GM21717 (cell line): ENCODE data around the gene HPSE2.

ENCODE experiments used
- ATAC-seq: cut with Tn5 transposase; IDR thresholded peaks from one replicate; pipeline ENCODE4 v1.9.1; 2021; ENCODE audit warnings: mild to moderate bottlenecking, moderate library complexity; ENCODE audit not compliant: unreplicated experiment

Gene HPSE2

DNA sequence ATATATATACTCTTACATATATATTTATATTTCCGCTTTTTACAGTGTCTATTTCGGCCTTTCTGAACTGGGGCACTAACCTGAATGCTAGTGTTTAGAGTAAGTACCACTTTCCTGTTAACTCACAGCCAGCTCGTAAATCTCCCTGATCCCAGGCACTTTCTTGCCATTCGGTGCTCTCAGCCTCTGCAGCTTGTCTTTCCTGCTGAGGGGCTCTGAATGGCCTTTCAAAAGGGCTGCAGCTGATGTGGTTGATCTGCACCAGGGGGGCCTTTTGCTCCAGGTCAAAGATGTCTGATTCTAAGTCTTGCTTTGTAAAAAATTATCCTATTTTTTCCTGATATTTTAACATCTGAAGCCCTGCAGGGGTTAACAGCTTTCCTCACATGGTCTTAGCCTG lies 763.5 kb downstream of the HPSE2 start:
- no peak for ATAC-seq

DNA sequence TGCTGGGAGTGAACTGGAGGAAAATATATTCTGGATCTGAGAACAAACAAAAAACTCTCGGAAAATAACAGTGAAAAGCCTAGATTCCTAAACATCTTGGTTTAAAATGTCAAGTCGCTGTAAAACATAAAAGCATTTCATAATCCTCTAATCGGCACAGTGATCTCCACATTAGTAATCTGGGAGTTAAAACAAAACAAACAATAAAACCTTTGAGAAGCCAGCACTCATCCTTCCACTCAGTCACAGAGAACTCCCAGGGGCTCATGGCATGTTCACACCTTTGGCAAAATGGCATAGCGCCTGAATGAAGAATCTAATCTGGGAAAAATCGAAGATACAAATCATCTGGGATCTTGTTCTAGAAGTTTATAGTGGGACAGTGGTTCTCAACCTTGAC lies 764.8 kb downstream of the HPSE2 start:
- ATAC-seq, result no peak

DNA sequence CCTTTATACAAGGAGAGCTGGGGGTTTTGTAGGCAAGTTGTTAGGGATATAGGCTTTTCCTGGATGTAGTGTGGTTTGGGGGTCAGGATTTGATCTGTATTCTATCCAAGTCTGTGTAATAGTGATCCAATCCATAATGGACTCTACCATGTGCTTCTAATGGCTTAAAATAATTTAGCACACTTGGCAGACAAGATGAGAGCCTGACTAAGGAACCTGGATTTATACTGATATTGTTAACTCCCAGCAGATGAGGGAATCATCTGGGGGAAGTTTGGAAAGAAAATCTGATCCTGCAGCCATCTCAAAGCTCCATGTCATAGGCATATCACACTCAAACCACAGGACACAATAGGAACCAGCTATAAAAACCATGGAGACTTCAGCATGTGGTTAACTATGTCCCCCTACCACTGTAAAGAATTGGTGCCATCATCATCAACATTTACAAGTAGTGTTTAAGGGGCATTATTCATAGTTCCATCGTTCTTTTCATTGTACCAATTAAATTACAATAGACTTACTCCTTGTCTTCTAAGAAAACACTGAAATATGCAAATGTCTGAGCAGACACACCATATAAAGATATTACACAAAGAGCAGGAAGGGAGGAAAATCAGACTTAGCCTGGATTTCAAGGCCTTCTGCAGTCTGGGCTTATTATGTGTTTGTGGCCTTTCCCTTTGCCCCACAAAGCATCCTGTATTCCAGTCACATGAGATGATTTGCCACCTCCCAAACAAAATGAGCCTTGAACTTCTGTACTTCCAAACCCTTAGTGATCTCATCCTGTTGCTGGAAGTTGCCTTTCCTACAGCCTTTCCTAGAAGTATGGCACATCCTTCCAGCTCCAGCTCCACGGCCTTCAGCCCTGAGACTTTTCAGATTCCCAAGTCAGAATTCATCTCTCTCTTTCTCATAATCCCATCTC lies 766.4 kb downstream of the HPSE2 start:
- no peak for ATAC-seq

DNA sequence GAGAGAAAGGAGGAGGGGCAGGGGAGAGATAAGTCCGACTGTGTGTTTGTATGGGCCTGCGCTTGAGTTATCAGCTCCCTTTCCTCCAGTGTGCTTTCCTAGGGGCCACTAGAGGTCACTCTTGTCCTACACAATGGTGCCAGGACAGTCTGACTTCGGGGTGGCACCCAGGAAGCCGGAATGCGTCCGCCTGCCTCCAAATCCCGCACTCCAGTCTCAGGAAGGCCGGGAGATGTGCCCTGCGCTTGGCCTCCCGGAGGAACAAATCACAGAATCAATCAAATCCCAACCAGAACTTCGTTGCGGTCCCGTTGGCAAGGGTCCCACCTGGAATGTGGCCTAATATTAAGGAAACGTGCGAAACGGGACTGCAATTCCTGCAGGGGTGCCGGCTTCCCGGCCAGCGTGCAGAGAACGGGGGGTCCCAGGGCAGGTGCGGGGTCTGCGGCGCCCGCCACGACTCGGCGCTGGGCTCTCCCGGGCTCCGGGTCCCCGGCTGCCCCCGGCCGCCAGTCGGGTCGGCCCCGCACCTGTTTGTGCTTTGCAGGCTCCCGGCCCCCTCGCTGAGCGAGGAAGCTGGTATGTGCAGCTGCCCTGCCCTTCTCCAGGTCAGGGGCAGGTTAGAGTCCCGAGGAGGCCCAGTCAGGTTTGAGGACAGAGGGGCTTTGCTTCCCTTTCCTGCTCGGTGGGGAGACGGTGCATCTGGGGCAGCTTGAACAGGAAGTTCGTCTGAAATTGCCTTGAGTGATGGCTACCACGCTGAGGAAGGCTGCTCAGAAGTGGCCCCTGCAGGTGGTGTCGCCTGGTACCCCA lies 767.9 kb downstream of the HPSE2 start:
- ATAC-seq, result peak; percentile 96

DNA sequence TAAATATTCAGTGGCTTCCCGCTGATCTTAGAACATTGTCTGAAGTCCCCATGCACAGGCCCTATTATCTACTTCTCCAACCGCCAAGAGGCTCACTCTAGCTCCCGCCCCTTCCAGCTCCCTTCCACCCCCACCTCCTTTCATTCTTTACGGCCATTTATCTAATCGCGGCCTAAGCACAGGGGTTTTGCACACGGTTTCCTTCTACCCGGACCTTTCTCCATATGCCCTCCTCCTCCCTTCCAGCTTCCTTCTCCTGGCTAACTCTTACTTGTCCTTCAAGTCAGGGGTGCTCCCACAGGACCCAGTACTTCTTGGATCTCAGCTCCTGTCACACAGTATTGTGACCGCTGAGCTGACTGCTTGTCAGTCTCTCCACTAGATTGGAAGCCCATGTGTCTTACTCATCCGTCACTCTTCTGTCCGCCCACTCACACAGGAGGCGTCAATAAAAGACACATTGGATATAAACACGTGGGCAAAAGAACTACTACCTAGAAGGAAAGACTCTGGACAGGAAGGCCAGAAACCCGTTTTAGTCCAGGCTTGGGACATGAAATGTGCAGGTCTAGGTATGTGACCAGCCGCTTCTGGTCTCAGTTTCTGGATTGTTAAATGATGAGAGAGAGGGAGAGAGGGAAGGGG lies 768.7 kb downstream of the HPSE2 start:
- no peak for ATAC-seq

DNA sequence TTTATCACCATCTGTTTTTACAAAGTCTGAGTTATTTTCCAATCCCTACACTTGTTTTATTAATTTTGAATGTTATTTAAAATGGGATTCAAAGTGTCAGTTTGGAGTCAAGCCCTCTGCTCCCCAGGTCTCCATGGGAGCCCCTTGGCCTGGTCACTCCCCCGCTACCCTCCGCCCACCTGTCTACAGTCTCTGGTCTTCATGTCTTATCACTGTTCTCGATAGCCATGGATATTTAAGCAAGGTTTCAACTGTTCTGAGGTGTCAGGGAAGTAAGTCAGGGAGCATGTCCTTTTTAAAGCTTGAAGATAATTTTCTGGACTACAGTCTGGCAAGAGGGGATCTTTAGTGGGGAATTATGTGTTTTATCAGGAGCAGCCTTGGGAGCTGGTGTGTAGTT lies 769.8 kb downstream of the HPSE2 start:
- ATAC-seq, result no peak

DNA sequence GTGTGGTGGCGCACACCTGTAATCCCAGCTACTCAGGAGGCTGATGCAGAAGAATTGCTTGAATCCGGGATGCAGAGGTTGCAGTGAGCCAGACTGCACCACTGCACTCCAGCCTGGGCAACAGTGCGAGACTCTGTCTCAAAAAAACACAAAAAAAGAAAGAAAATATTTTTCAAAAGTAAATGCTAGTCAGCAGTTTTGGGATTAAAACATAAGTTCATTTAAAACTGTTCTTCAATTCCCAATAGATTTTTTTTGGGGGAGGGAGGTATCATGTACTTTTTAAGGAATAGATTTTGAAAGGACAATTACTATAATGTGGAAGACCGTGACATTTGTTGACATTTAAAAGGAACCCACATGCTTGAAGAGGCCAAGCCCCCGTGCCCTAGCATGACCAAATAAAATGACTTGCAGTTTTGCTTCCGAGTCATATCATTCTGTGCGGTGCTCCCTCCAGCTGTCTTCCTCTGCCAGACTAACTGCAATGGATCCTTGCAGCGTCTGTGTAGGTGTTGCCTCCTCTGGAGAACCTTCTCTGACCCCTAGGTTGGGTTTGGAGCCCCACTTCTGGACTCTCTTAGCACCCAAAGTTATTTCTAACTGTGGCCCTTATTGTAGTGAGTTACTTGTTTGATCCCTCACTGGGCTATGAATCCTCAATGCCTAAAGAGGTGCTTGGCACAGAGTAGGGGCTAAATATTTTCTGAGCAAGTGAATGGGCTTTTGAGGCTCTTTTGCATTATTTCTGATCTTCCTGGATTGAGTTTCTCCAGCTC lies 771.5 kb downstream of the HPSE2 start:
- ATAC-seq, result no peak

DNA sequence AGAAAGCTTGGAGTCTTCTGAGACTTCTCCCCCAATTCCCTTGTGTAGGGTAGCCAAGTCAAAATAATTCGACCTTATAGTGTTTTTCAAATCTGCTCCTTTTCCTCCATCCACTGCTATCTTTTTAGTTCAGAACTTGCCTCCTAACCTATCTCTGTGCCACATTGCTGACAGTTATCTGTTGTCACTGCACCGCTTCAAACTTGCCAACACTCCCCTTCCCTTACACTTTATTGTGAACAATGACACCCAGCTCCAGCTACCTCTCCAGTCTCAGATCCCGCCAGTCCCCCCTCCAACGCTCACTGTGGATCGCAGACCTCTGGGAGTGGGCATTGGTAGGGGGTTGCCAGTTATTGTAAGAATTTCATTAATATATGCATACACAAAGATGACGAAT lies 772.6 kb downstream of the HPSE2 start:
- no peak for ATAC-seq

DNA sequence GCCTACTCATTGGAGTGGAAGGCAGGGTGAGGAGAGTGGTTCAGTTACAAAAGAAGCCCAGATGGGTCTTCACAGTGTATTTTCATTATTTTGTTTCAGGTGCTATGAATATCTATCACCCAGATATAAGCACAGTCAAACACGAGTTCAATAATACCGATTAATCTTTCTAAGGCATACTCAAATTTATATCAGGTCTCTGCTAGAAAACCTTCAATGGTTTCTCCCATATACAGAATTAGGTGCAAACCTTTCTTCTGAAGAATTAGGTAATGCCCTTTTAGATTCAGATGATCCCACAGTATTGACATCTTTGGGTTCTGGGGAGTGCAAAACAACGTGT lies 774.2 kb downstream of the HPSE2 start:
- ATAC-seq, result no peak

DNA sequence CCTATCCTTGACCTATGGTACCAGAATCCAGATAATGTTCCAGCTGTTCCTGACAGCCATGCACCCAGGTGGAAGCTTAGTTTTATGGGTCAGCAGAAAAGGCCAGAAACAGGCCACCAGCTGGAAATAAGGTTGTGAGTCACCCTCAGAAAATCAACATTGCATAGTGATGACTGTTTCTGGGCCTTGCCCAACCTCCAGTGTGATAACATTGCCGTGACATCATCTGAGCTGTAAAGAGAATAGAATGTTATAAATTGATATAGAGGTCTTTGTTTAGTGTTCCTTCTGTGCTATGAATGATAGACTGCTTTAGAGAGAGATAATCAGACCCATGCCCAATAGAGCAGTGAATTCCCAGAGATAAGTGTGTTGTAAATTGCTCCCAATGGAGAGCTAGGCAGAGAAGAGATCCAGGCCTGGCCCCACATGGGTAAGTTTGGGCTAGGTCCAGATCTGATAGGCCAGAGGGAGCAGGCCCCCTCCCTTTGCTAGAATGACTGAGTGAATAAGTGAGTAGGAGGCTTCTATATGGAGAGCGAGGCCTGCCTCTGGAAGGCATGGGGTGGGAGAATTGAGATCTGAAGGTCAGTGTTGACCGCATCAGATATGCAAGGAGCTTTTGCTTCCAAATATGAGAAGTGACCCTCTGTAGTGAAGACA lies 774.7 kb downstream of the HPSE2 start:
- no peak for ATAC-seq

DNA sequence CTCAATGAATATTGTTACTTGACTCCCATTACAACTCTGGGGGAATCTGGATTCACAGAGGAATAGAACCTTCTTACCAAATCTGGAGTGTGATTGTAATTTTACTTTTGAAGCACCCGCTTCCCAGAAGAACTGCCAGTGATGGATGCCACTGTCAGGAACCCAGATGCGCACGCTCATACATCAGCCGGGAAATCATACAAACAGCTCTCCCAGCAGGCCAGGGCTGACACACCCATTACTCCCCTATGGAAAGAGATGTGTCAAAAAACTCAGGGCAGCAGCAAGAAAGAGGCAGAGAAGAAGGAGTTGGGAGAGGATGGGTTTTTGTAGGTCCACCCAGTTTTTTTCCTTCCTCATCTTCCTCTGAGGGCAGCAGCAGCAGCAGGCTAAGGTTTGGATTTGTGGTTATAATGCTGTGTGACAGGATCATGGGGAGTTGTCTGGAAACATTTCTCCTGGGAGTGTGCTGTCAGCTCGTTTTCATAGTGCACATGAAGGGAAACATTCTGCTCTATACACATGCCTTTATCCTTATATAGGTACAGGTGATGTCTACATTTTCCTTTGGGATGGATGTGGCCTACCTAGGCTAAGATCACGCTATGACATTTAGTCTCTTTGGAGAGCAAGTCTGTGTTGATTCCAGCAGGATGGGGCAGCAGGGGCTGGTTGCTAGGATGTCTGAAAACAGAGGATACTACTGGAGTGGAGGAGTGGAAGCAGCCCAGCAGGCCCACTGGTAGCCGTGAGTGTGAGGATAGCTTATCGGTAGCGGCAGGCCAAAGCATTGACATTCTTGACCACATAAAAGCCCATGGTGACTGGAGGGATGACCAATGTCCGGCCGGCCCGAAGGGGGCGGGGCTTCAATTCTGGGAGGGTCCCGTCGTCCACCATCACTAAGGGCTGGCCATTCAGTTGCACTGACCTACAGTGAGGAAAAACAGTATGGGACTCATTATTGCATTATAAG lies 776.6 kb downstream of the HPSE2 start:
- no peak for ATAC-seq

DNA sequence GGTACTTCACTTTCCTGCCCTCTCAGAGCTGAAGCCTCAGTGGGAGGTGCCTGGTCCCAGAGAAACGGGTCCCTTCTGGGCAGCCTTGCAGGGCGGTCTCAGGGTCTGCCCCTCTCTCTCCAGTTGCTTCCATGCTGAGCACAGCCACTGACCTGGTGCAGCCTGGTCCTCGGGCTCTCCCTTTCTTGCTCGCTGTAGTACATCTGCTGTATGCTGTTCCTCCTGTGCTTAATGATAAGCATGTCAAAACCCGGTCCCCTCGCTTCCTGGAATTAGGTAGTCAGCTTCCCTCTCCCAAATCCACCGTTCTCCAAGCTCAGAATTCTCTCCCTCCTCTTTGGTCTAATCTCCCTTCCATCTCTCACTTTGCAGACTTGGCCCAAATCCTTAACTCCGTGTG lies 777.9 kb downstream of the HPSE2 start:
- no peak for ATAC-seq

DNA sequence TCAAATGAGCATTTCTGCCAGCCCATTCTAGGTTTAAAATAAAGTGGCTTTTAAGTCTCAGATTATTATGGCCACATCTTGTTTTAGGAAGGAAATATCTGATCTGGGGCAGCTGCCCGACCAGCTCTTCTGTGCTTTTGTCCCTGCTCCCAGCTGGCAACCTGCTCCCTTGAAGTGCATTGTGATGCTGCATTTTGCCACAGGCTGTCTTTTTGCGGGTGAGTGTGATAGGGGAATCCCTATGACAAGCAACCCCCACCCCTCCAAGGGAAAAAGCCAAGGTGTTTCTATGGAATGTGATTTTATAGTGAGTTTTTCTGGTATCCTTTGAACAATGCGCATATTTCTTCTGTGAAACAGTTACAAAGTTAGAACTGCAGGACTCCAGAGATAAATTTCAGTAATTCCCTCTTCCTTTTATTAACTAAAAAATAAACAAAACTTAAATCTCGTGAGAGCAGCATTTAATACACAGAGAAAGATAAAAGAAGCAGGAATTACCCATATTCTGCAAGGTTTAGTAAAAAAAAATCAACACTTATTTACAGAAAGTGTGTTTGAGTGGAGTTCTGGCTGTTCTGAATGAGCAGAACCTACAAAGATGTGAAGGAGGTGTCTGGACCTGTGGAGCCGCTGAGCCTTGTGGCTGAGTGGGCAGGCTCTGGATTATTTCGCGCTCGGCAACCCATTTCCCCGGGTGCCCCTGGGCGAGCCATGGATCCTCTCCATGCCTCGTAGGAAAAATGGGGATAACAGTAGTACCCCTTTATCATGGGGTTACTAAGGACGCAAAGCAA lies 778.8 kb downstream of the HPSE2 start:
- ATAC-seq, result no peak

DNA sequence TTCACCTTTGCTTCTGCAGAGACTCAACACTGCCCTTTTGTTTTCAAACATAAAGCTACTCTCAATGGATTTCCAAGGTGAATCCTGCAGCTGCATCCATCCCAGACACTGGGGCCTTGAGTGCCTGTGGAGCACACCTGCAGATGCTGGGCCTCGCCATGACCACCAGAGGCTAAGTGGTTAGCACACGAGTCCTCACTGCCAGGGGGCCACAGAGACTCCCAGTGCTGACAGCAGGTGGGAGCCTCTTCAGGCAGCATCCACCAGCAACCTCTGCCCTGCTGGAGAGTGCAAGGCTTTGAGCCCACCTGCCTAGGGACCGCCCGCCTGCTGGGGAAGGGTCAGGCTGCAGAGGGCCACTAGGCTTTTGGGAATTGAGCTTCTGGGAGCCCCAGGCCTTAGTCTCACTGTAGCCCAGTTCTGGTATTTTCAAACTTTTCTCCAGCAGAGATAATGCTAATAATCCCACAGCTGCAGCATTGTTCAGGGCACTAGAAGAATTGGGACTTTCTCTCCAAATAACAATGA lies 779.5 kb downstream of the HPSE2 start:
- no peak for ATAC-seq

DNA sequence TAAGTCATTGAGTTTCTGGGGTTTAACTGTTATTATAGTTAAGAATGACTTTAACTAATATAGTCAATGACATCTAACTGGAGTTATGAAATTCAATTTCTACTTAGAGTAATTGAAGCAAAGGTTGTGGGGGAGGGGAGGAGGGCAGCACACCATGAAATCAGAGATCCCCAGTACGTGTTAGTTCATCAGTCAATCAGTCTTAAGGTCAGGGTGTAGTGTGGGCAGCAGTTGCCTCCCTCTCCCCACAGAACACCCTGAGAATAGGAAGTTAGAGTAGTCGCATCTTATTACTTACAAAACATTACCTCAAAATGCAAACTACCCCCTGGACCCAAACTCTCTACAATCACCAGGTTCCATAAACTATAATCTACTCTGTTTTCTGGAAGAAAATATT lies 781.9 kb downstream of the HPSE2 start:
- no peak for ATAC-seq

DNA sequence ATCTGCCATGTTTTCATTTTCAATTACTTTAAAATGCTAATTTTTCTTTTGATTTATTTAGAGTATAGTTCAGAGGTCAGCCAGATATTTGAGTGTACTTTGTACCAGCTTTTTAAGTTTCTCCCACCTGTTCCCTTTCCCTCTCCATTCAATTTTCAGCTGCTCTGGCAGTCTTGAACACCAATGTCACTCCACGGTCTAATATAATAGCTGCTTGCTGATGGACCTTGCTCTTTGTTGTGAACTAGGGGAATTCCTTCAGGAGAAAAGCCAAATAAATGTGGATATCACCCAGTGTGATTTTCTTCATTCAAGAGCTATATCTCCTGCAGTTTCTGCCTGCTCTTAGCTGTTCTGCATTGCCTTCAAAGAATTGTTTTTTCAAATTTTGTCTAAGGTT lies 785.0 kb downstream of the HPSE2 start:
- ATAC-seq, result no peak

DNA sequence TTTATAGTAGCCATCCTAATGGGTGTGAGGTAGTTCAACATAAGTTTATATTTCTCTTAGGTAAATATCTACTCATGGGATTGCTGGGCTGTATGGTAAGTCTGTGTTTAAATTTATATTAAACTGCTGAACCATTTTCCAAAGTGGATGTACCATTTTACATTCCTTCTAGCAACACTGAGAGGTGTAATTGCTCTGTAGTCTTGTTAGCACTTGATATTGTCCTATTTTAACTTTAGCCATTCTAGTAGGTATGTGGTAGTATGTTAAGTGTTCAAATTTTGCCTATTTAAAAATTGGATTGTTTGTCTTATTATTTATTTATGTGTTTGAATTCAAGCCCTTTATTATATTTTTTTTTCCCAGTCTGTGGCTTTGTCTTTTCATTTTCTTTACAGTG lies 786.4 kb downstream of the HPSE2 start:
- no peak for ATAC-seq

DNA sequence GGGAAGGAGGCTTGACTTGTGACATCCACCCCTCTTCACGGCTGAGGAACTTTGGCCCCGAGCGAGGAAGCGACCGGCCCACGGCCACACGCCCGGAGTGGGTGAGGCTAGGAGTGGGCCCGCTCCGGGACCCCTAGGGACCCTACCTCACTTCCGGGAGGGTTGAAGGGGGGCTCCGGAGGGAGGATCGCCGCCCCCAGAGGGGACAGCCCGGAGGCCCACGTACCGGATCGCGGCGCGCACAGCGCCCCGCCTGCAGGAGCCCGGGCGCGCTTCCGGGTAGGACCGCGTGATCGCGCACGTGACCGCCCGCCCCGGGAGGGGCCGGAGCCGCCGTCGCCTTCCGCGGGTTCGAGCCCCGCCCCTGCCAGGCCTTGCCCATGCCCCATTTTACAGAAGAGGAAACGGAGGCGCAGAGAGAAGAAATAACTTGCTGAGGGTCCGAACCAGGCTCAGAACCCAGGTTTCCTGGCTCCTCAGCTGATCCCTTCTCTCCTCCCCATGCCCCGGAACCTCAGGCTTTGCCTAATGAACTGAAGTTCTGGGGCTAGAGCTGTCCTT lies 788.9 kb downstream of the HPSE2 start, which contains the start of gene HPS1:
Gene HPS1, minus strand, starts transcription at position 275 of the 561 bp plus-strand sequence. CDS start 3,695 bp downstream, outside the sequence.
- ATAC-seq, result peak; percentile 86
